Activated T-cell treated with anti-CD3 and anti-CD28 coated beads for 24 hours (primary cell): ENCODE measurements around the gene POLA2.
A peak's percentile ranks its signal among the peaks of the same experiment; 100 is the strongest.
"Not testable (repeated sequence)": the region's sequence is repeated elsewhere in the genome, so short reads cannot be mapped to it uniquely, and the experiment has no call there.

Source experiments
- DNase-seq: peaks from one replicate; pipeline ENCODE4 v3.0.0-alpha.2; 2020; ENCODE audit warnings: low read depth

Gene POLA2

DNA sequence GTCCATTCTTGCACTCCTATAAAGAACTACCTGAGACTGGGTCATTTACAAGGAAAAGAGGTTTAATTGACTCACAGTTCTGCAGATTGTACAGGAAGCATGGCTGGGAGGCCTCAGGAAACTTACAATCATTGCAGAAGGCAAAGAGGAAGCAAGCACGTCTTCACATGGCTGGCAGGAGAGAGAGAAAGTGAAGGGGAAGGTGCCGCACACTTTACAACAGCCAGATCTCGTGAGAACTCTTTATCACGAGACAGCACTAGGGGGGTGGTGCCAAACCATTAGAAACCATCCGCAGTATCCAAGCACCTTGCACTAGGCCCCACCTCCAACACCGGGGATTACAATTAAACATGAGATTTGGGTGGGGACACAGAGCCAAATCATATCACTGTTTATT lies 19.4 kb upstream of the POLA2 start:
- DNase-seq = no peak

GRCh38 chr11:65243797-65244196 lies 18.0 kb upstream of the POLA2 start:
- no peak for DNase-seq

DNA sequence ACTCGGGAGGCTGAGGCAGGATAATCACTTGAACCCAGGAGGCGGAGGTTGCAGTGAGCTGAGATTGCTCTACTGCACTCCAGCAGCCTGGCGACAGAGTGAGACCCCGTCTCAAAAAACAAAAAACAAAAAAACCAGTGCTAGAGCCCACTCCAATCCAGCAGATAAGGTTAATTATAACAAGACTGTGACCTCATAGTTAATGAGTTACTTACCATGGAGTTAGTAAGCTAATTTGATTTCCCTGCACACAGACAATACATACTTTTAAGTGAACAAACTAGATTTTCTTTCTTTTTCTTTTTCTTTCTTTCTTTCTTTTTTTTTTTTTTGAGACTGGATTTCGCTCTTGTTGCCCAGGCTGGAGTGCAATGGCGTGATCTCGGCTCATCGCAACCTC lies 16.7 kb upstream of the POLA2 start:
- DNase-seq = not testable (repeated sequence)

DNA sequence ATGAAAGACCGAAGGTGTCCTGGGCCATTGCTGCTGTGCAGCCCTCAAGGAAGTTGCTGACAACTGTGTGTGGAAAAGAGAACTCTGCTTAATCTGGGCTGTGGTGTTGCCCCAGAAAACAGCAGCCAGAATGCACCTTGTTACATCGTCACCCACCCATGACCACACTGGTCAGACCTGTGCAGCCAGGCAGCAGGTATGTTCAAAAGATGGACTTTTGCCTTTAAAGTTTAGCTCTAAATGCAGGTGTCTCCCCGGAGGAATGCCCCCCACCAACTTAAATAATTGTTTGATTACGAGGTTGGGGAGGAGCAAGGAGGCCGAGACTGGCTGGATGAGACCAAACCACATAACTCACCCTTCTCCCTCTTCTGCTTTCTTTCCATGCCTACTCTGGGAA lies 15.3 kb upstream of the POLA2 start:
- no peak for DNase-seq

DNA sequence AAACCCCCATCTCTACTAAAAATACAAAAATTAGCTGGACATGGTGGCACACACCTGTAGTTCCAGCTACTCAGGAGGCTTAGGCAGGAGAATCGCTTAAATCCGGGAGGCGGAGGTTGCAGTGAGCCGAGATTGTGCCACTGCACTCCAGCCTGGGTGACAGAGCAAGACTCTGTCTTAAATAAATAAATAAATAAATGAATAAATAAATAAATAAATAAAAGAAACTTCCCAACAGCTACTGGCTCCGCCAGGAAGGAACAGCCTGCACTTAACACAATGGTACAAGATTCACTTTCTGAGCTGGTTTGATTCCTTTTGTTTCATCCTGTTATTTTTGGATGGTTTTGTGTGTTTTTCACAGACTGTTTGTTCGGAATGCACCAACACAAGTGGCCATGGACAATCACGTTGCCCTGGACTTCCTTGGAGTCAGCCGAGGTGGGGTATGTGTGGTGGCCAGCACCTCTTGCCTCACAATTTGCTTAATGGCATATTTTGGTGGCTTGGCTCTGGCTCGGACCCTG lies 13.5 kb upstream of the POLA2 start:
- not testable (repeated sequence) for DNase-seq

DNA sequence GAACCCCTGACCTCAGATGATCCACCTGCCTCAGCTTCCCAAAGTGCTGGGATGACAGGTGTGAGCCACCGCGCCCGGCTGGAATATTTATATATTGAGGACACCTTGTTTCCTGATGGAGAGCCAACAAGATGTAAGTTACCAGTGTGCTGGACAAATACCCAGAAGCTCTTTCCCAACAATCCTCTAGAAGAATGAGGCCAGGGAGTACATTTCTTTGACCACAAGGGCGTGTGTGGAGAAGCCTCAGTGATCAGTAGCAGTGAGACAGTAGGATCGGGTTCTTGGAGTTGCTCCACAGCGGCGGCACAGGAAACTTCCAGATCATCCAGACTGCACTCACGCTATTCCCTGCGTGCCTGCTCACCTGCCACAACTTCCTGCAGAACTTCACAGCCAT lies 10.3 kb upstream of the POLA2 start:
- DNase-seq = no peak

GRCh38 chr11:65254724-65255123 lies 7.0 kb upstream of the POLA2 start:
- no peak for DNase-seq

DNA sequence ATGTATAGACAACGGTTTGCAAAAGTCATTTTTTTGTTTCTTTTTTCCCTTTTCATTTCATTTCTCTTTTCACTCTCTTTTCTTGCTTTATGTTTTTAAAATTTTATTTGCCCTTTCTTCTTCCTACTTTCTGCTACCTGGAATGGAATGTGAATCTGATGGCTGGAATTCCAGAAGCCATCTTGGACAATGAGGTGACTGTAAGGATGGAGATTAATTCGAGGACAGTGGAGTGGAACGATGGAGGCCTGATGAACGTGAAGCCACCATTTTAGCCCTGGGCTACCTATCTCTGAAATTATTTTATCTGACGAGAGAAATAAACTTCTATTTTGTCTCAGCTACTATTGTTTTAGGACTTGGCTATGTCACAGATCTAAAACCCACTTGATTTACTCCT lies 2.8 kb upstream of the POLA2 start:
- no peak for DNase-seq

GRCh38 chr11:65260302-65260701 lies 1.5 kb upstream of the POLA2 start:
- DNase-seq = no peak

DNA sequence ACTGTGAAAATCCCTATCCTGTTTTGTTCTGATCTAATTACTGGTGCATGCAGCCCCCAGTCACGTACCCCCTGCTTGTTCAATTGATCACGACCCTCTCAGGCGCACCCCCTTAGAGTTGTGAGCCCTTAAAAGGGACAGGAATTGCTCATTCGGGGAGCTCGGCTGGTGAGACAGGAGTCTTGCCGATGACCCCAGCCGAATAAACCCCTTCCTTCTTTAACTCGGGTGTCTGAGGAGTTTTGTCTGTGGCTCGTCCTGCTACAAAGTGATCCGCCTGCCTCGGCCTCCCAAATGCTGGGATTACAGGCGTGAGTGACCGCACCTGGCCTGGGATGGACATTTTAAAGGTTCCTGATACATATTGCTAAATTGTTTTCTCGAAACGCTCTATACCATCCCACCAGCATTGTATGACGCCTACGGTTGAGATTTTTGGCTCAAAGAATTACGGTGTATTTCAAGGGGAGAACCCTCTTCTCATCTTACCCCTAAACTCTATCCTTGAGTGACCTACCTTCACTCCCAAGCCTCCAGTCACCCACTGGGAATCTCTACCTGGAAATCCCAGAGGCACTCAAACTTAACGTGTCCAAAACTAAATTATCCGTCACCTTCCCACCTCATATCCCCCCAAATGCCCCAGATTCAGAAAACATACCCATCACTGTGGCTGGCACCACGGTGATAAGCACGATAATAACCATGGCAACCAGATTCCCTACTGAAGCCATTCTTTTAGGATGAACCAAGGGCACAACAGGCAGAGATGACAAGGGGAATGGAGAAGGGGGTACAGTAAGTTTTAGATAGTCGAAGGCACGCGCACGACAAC lies 789 bp upstream of the POLA2 start:
- DNase-seq = no peak

DNA sequence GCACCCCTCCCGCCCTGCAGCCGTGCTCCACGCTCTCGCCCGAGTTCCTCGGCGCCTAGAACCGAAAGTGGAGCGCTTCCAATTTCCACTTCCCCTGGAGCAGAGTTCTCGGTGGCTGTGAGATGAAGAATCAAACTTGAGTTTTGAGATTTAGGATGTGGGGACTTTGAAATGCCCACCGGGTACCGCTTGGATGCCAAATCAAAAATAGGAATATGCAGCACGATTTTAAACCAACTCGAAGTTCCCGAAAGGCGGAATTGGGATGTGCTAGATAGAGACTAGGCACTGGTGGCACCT lies 569 bp downstream of the POLA2 start:
- DNase-seq = no peak

- no peak for DNase-seq
Observed at GRCh38 chr11:65262776-65263175, 1.0 kb downstream of the POLA2 start.

DNA sequence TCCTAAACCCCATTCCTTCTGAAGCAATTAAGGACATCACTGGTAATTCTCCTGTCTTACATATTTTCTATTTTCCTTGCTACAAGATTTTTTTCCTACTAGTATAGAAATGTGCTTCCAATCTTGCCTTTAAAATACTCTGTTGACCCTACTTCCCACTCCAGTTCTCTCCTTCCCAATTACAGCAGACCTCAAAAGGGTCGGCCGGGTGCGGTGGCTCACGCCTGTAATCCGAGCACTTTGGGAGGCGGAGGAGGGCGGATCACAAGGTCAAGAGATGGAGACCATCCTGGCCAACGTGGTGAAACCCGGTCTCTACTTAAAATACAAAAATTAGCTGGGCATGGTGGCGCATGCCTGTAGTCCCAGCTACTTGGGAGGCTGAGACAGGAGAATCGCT lies 3.0 kb downstream of the POLA2 start:
- not testable (repeated sequence) for DNase-seq

DNA sequence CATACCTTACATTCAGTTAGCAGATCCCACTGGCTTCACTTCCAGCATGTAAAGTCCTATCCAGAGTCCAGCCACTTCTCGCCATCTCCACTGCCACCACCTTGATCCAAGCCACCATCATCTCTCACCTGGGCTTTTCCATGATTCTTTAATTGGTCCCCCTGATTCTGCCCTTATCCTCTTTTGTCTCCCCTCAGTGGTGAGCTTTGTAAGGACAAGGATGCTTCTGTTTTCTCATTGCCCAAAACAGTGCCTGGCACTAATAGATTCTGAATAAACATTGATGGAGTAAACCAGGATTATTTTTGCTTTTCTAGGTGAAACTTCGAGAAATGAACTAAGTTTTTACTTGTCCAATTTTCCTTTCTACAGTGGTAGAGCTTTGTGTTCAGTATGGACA lies 4.4 kb downstream of the POLA2 start:
- no peak for DNase-seq

DNA sequence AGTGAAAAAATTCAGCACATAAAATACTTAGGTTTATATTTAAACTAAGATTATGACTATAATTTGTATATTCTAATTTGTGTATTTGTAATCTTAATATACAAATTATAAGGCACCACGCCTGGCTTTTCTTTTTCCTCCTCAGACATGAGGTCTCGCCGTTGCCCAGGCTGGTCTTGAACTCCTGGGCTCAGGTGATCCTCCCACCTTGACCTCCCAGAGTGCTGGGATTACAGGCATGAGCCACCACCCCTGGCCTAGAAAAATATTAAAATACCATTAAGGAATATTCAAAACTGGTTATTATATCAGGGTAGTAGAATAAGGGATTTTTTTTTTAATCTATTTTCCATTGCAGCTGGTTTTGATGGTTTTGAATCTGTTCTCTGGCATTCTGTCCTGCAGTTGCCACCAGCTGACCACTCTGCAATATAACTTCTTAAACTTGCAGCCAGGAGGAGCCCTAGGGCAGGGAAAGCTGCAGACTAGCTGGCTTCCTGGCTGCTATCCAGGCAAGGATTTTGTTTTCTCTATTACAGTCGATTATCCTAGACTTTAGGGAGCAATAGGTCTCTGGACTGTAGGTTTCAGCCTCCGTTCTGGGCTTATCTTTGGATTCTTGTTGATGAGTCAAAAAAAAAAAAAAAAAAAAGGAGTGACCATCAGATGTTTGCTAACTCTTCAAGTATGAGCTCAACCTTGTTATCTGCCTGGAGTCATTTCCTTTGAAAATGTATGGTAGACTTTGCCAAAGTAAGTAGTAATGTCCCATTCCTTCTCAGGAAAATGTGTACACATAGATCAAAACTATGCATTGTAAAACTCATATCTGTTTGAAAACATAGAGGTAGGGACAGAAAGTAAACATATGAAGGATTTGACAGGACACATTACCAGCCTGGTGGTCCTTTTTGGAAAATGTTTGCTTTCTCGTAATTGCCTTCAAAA lies 13.2 kb downstream of the POLA2 start:
- no peak for DNase-seq

GRCh38 chr11:65275906-65276305 lies 14.1 kb downstream of the POLA2 start:
- no peak for DNase-seq

- no peak for DNase-seq
Observed at GRCh38 chr11:65277631-65278277, 16.0 kb downstream of the POLA2 start.

DNA sequence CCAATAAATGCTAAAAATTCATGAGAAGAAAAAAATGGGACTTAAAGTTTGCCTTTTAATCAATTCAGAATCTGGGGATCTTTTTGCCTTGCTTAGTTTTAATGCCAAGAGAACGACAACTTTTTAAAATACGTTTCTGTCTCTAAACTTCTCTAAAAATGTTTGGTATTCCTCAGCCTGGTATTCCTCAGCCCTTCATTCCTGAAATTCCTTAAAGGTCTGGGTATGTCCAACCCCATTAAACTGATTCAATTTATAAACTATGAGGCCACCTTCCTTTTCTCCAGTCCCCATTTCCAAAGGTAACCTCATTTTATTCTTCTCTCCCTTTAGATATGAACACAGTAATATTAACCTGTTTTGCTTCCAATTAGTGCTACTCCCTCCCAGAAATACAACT lies 16.6 kb downstream of the POLA2 start:
- no peak for DNase-seq

GRCh38 chr11:65279279-65279678 lies 17.5 kb downstream of the POLA2 start:
- no peak for DNase-seq

GRCh38 chr11:65279741-65280440 lies 18.1 kb downstream of the POLA2 start:
- peak; percentile 58 for DNase-seq

- DNase-seq = no peak
Observed at GRCh38 chr11:65280646-65281045, 18.9 kb downstream of the POLA2 start.

DNA sequence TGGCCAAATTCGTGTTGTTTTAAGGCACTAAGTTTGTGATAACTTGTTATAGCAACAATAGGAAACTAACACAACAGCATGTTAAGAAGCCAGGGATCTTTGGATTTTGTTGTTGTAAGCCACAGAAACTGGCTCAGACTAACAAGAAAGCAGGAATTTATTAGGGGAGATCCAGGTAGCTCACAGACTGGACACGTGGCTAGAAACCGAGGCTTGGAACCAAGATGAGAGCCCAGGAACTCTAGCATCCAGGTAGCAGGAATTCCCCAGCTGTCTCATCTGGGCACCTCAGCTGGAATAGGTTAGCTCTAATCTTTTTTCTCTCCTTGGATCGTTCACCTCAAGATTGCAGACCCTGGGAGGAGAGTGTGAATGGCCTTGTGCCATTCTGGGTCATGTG lies 24.9 kb downstream of the POLA2 start:
- no peak for DNase-seq
